ENCODE measurements around the gene GALK2.

DNA sequence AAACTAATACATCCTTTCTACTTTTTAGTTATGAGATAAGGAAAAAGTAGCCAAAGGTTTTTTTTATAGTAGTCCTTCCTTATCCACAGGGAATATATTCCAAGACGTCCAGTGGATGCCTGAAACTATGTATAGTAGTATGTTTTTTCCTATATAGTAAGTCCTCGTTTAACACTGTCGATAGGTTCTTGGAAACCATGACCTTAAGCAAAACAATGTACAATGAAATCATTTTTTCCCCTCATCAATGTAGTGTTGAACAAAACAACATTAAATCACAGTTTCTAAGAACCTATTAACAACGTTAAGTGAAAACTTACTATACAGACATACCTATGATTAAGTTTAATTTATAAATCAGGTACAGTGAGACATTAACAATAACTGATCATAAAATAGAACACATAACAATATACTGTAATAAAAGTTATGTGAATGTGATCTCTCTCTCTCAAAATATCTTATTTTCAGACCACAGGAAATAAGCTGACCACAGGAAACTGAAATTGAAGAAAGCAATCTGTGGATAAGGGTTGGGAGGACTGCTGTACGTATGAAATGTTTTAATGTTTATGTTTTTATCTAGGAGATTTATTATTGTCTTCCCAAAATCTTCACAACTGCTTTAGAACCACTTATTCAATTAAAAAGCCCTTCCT, 35.2 kb upstream of the GALK2 start:
- TF ChIP-seq, protein P1, sequence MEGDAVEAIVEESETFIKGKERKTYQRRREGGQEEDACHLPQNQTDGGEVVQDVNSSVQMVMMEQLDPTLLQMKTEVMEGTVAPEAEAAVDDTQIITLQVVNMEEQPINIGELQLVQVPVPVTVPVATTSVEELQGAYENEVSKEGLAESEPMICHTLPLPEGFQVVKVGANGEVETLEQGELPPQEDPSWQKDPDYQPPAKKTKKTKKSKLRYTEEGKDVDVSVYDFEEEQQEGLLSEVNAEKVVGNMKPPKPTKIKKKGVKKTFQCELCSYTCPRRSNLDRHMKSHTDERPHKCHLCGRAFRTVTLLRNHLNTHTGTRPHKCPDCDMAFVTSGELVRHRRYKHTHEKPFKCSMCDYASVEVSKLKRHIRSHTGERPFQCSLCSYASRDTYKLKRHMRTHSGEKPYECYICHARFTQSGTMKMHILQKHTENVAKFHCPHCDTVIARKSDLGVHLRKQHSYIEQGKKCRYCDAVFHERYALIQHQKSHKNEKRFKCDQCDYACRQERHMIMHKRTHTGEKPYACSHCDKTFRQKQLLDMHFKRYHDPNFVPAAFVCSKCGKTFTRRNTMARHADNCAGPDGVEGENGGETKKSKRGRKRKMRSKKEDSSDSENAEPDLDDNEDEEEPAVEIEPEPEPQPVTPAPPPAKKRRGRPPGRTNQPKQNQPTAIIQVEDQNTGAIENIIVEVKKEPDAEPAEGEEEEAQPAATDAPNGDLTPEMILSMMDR (IDR thresholded peaks at IDR 0.05 in 8 of 11, conservative IDR thresholded peaks at IDR 0.05 in 3 of 11) = no peak
- TF ChIP-seq POLR2A (IDR thresholded peaks at IDR 0.05) = no peak

Measured in spleen (tissue), 7 donors.